ENCODE results near the gene BBS2. TPM values are rescaled to one million over a fixed set of nuclear protein-coding genes. Genes with fewer than 3 reads are reported as not detected.

Gene BBS2
- total and polyA plus RNA-seq, 10 donors, result 22.9 to 70.3 (median 50.4) TPM

GRCh38 chr16:56436258-56436657, 83.6 kb downstream of the BBS2 start:
- no peak for TF ChIP-seq POLR2A (IDR thresholded peaks at IDR 0.05)
- no peak for TF ChIP-seq POLR2AphosphoS5 (IDR thresholded peaks at IDR 0.05)
- TF ChIP-seq CTCF (IDR thresholded peaks at IDR 0.05 in 8 of 11, conservative IDR thresholded peaks at IDR 0.05 in 3 of 11), result no peak
- Histone ChIP-seq H3K4me1 (no peaks in the 10 kb centered on the region), H3K9me3 (no peaks in the 10 kb centered on the region), H3K27me3 (replicated peaks in 1 of 7) (no peaks in the 10 kb centered on the region), H3K36me3 (peaks cover 0 to 98% (median 57%) of the 10 kb centered on the region in 6 donors), H3K4me3 (no peak overlapping the region), H3K27ac (no peak overlapping the region)
- intact Hi-C loops (cut with DNase I; ENCODE audit: low total_unique reads), result no loop called here
- no peak for DNase-seq

Other genes with a start within 250 kb of the BBS2 start
- gene AMFR, start 94.5 kb downstream of the BBS2 start, total RNA-seq, result 100 to 1,000 TPM in 5 of 7 donors, 10 to 100 TPM in 2; 88.5 to 249 (median 126) TPM
- gene AMFR, start 94.5 kb downstream of the BBS2 start, polyA plus RNA-seq, result 10 to 100 TPM; 48.1 to 74.4 (median 56.2) TPM
- 10 to 100 TPM; 52.8 to 93.0 (median 83.2) TPM for gene NUDT21, start 68.7 kb downstream of the BBS2 start, total RNA-seq
- 10 to 100 TPM; 19.4 to 36.8 (median 29.2) TPM for gene NUDT21, start 68.7 kb downstream of the BBS2 start, polyA plus RNA-seq
- 10 to 100 TPM; 22.8 to 34.7 (median 30.5) TPM for gene OGFOD1, start 68.5 kb downstream of the BBS2 start, total RNA-seq
- 10 to 100 TPM in 2 of 3 donors, 1 to 10 TPM in 1; 6.9 to 11.6 (median 10.3) TPM for gene OGFOD1, start 68.5 kb downstream of the BBS2 start, polyA plus RNA-seq
- gene MT4, start 45.0 kb upstream of the BBS2 start, total RNA-seq, result not detected
- not detected for gene MT4, start 45.0 kb upstream of the BBS2 start, polyA plus RNA-seq
- under 1 TPM in 1 of 7 donors, not detected in 6; 0.77 TPM for gene MT3, start 69.5 kb upstream of the BBS2 start, total RNA-seq
- 10 to 100 TPM in 1 of 3 donors, 1 to 10 TPM in 1, not detected in 1; 1.5 to 11.5 TPM for gene MT3, start 69.5 kb upstream of the BBS2 start, polyA plus RNA-seq
- gene MT2A, start 88.6 kb upstream of the BBS2 start, total RNA-seq, result 10 to 100 TPM; 25.3 to 96.9 (median 43.8) TPM
- gene MT2A, start 88.6 kb upstream of the BBS2 start, polyA plus RNA-seq, result 100 to 1,000 TPM in 2 of 3 donors, 10 to 100 TPM in 1; 73.3 to 176 (median 112) TPM
- gene MT1E, start 105.8 kb upstream of the BBS2 start, total RNA-seq, result 10 to 100 TPM in 6 of 7 donors, 1 to 10 TPM in 1; 2.5 to 49.6 (median 19.7) TPM
- 10 to 100 TPM; 21.0 to 34.0 (median 33.0) TPM for gene MT1E, start 105.8 kb upstream of the BBS2 start, polyA plus RNA-seq
- 1 to 10 TPM in 6 of 7 donors, under 1 TPM in 1; 0.44 to 6.1 (median 3.5) TPM for gene MT1M, start 112.6 kb upstream of the BBS2 start, total RNA-seq
- gene MT1M, start 112.6 kb upstream of the BBS2 start, polyA plus RNA-seq, result 10 to 100 TPM in 1 of 3 donors, 1 to 10 TPM in 1, under 1 TPM in 1; 0.93 to 11.8 (median 7.6) TPM
- gene MT1A, start 118.6 kb upstream of the BBS2 start, total RNA-seq, result 10 to 100 TPM in 1 of 7 donors, 1 to 10 TPM in 2, not detected in 4; 1.5 to 27.3 (median 1.5) TPM
- 10 to 100 TPM in 1 of 3 donors, 1 to 10 TPM in 2; 1.1 to 14.2 (median 8.5) TPM for gene MT1A, start 118.6 kb upstream of the BBS2 start, polyA plus RNA-seq
- gene MT1B, start 131.9 kb upstream of the BBS2 start, total RNA-seq, result not detected
- not detected for gene MT1B, start 131.9 kb upstream of the BBS2 start, polyA plus RNA-seq
- gene MT1F, start 137.9 kb upstream of the BBS2 start, total RNA-seq, result 10 to 100 TPM in 6 of 7 donors, 1 to 10 TPM in 1; 6.4 to 21.0 (median 13.6) TPM
- gene MT1F, start 137.9 kb upstream of the BBS2 start, polyA plus RNA-seq, result 10 to 100 TPM; 16.6 to 20.1 (median 19.4) TPM
- gene MT1G, start 148.0 kb upstream of the BBS2 start, total RNA-seq, result 1 to 10 TPM in 2 of 7 donors, not detected in 5; 1.1 to 3.9 TPM
- gene MT1G, start 148.0 kb upstream of the BBS2 start, polyA plus RNA-seq, result 10 to 100 TPM in 2 of 3 donors, 1 to 10 TPM in 1; 3.2 to 12.2 (median 12.1) TPM
- not detected for gene MT1H, start 149.8 kb upstream of the BBS2 start, total RNA-seq
- gene MT1H, start 149.8 kb upstream of the BBS2 start, polyA plus RNA-seq, result 1 to 10 TPM in 1 of 3 donors, under 1 TPM in 2; 0.54 to 1.1 (median 0.96) TPM
- 10 to 100 TPM; 13.0 to 28.7 (median 19.4) TPM for gene MT1X, start 162.4 kb upstream of the BBS2 start, total RNA-seq
- 100 to 1,000 TPM in 1 of 3 donors, 10 to 100 TPM in 2; 36.1 to 113 (median 44.4) TPM for gene MT1X, start 162.4 kb upstream of the BBS2 start, polyA plus RNA-seq
- gene NUP93, start 210.1 kb upstream of the BBS2 start, total RNA-seq, result 100 to 1,000 TPM in 1 of 7 donors, 10 to 100 TPM in 6; 29.2 to 102 (median 69.2) TPM
- gene NUP93, start 210.1 kb upstream of the BBS2 start, polyA plus RNA-seq, result 10 to 100 TPM; 41.1 to 58.3 (median 55.0) TPM